GM19324 (cell line): ENCODE results near the gene DNAJC7.

Experiments used
- ATAC-seq: cut with Tn5 transposase; IDR thresholded peaks from one replicate; pipeline ENCODE4 v1.9.1; 2021; ENCODE audit warnings: mild to moderate bottlenecking, moderate library complexity; ENCODE audit not compliant: unreplicated experiment, low FRiP score

DNAJC7 gene

GRCh38 chr17:41982026-41982760 is 35.0 kb downstream of the DNAJC7 start:
- ATAC-seq = no peak

GRCh38 chr17:41977991-41978390 is 39.2 kb downstream of the DNAJC7 start:
- no peak for ATAC-seq

- no peak for ATAC-seq
Observed at GRCh38 chr17:41976142-41976768, 41.0 kb downstream of the DNAJC7 start.

GRCh38 chr17:41975099-41976083 is 41.8 kb downstream of the DNAJC7 start:
- ATAC-seq = no peak

DNA sequence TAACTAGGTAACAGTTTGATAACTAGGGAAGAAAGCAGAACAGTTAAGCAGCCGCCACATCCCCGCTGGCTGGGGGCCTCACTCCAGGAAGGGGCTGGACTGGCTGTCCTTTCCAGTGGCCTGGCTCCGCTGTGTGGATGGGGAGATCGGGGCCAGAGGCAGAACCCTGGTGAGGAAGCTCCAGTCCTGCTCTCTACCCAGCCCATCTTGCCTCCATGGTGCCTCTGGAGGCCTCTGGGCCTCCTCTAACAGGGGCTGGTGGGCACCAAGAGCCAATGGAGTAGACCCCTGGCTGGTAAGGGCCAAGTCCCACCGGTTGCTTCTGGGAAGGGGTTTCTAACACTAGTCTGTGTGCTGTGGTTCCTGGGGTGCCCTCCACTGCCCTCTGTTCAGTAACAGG is 42.6 kb downstream of the DNAJC7 start:
- no peak for ATAC-seq

DNA sequence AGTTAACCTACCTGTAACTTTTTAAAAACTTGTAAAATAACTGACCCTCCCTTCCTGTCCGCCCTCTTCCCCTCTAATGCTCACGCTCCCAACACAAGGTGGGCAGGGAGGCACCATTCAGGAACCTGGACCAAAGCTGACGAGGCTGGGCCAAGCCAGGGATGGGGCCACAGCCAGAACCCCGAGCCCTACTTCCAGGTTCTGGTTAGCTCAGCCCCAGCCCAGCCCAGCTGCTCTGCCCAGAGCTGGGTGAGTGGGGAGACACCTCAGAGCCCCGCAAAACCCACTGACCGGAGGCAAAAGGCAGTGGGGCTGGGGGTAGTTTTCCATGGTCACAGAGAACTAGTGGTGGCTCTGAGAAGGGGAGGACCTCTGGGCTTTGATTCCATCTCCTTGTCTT is 43.2 kb downstream of the DNAJC7 start:
- ATAC-seq = no peak

DNA sequence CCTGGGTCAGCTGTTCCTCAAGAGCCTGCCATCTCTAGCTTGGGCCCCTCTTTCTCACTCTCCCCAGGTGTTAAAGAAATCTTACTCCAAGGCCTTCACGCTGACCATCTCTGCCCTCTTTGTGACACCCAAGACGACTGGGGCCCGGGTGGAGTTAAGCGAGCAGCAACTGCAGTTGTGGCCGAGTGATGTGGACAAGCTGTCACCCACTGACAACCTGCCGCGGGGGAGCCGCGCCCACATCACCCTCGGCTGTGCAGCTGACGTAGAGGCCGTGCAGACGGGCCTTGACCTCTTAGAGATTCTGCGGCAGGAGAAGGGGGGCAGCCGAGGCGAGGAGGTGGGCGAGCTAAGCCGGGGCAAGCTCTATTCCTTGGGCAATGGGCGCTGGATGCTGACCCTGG is 43.8 kb downstream of the DNAJC7 start:
- ATAC-seq = no peak

- ATAC-seq = no peak
Observed at GRCh38 chr17:41972571-41973407, 44.5 kb downstream of the DNAJC7 start.

GRCh38 chr17:41971721-41972523 is 45.3 kb downstream of the DNAJC7 start:
- no peak for ATAC-seq

- ATAC-seq = no peak
Observed at GRCh38 chr17:41970901-41971331, 46.3 kb downstream of the DNAJC7 start.

DNA sequence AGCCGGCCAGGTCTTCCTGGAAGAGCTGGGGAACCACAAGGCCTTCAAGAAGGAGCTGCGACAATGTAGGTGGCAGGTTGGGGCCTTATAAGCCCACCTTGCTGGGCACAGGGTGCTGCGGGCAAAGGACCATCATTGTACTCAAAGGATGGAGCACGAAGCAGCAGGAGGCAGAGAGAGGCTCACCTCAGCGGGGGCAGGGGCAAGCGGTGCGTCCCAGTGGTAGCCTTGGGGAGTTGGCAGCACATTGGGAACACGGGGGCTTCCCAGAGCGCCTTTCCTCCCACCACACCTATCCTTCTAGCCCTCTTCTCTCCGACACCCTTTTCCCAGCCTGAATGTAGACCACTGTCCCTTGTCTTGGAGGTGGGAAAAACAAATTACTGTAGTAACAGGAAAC is 48.6 kb downstream of the DNAJC7 start:
- ATAC-seq = no peak

DNA sequence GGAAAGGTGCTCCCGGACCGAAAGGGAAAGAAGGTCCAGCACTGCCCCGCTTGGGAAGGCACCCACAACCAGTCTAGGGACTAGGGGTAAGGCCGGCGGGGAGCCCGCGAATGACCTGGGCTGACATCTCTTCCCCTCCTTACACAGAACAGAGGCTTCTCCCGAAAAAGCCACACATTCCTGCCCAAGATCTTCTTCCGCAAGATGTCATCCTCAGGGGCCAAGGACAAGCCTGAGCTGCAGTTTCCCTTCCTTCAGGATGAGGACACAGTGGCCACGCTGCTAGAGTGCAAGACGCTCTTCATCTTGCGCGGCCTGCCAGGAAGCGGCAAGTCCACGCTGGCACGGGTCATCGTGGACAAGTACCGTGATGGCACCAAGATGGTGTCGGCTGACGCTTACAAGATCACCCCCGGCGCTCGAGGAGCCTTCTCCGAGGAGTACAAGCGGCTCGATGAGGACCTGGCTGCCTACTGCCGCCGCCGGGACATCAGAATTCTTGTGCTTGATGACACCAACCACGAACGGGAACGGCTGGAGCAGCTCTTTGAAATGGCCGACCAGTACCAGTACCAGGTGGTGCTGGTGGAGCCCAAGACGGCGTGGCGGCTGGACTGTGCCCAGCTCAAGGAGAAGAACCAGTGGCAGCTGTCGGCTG is 49.2 kb downstream of the DNAJC7 start:
- ATAC-seq = no peak

DNA sequence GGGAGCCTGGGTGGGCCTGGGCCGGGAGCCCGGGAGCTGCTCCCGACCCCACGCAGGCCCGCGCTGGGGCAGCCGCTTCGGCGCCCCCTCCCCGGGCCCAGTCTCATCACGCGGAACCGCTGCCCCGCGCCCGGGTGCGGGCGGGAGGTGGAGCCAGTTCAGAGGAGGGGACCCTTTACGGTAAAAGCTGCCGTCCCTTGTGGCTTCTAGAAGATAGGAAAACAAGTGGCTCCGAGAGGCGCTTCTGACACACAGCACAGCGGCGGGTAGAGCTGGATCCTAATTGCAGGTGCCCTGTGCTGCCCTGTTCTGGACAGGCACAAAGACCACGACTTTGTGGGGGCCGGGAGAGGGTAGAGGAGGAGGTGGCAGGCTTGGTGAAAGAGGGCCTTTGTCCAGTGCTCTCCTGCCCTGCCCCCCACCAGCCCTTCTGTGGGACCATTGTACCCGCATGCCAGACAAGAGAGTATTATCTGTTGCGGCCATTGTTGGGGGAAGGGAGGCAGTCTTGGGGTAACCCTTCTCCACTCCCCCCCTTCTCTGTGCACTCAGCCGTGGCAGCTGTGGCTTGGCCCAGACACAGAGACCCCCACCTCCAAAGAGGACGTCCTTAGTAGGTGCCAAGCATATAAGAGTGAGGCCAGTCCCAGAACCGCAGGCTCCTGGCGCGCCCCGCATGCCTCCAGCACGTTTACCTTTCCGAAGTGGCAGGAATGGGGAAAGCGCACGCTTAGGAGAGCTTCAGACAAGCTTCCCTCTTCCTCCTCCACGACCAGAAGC is 49.9 kb downstream of the DNAJC7 start:
- ATAC-seq = no peak

- ATAC-seq = peak; percentile 88
Observed at GRCh38 chr17:41966463-41967140, 50.6 kb downstream of the DNAJC7 start, which contains the start of gene CNP. Gene CNP (plus strand): TSS chr17:41966795. CDS start chr17:41966885, 90 bp downstream.

- ATAC-seq = no peak
Observed at GRCh38 chr17:41965694-41966462, 51.4 kb downstream of the DNAJC7 start.

DNA sequence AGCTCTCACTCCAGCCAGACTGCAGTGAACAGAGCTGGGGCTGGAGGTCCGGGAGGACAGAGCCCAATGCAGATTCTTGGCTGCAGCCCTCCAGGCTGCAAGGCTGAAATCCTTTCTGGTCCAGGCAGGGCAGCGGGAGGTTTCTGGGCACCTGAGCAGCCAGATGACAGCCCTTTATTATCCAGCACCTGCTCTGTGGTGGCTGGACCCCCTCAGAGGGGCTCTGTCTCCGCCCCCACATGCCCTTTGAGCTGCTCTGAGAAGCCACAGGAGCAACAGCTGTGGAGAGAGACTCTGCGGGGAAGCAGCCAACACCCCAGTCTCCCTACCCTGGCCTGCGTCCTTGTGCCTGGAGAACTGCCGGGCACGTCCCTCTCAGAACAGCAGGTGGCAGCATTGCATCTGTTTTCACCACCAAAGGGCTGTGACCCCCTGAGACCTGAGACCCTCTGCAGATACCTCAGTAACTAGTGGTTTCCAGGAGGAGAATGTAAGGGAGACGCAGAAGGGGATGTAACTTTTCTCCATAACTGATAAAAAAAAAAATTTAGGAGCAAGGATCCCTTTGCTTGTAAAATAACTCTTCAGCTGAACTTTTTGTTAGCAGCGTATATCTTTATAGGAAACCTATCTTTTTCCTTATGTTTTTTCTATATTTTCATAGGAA is 54.3 kb downstream of the DNAJC7 start:
- no peak for ATAC-seq
